SU-DHL-6 (cell line): Measurements from ENCODE around the gene NOX3.

Experiments
- H2AFZ ChIP-seq: fragments of 200-600 bp; sonication (generic); 2 replicates; pipeline ENCODE4 v1.6.1; 2014; ENCODE audit warnings: low read depth, mild to moderate bottlenecking, moderate library complexity, mixed read lengths, antibody characterized with exemption, low read length; ENCODE audit not compliant: severe bottlenecking
- H3F3A ChIP-seq: fragments of 200-600 bp; shearing (Covaris generic); 2 replicates; pipeline ENCODE4 v1.6.0; 2016; ENCODE audit warnings: antibody characterized with exemption, mild to moderate bottlenecking; ENCODE audit not compliant: insufficient read depth
- H3K27ac ChIP-seq: fragments of 200-600 bp; sonication (generic); 2 replicates; pipeline ENCODE4 v1.5.1; 2016; ENCODE audit warnings: low read depth, mild to moderate bottlenecking, low read length, moderate library complexity, mixed read lengths
- H3K27me3 ChIP-seq: fragments of 200-600 bp; sonication (generic), shearing (Covaris generic); 2 replicates; pipeline ENCODE4 v1.6.0; 2014; ENCODE audit warnings: mild to moderate bottlenecking, low read length
- H3K36me3 ChIP-seq: fragments of 200-600 bp; sonication (generic); 2 replicates; pipeline ENCODE4 v1.6.1; 2014; ENCODE audit warnings: mild to moderate bottlenecking, low read length, mixed read lengths
- H3K4me2 ChIP-seq: fragments of 300-600, 200-600 bp; shearing (Covaris generic), sonication (generic); 2 replicates; pipeline ENCODE4 v1.6.0; 2014; ENCODE audit warnings: low read length, low read depth, mild to moderate bottlenecking; ENCODE audit not compliant: poor library complexity, severe bottlenecking
- H3K4me3 ChIP-seq: fragments of 200-600 bp; sonication (generic); 2 replicates; pipeline ENCODE4 v1.5.1; 2014; ENCODE audit warnings: antibody characterized with exemption, low read length, mild to moderate bottlenecking, mixed read lengths; ENCODE audit not compliant: insufficient read depth, poor library complexity, severe bottlenecking
- H3K79me2 ChIP-seq: fragments of 200-600 bp; sonication (generic); 2 replicates; pipeline ENCODE4 v1.6.1; 2014; ENCODE audit warnings: mild to moderate bottlenecking, low read length, moderate library complexity; ENCODE audit not compliant: insufficient read depth
- H3K9ac ChIP-seq: fragments of 200-600 bp; sonication (generic); 2 replicates; pipeline ENCODE4 v1.7.0; 2014; ENCODE audit warnings: mild to moderate bottlenecking, low read length
- H3K9me2 ChIP-seq: fragments of 200-600 bp; sonication (generic); replicated peaks from 2 replicates; pipeline ENCODE4 v1.6.1; 2014; ENCODE audit warnings: low read length; ENCODE audit not compliant: insufficient read depth
- H3K9me3 ChIP-seq: fragments of 200-600 bp; sonication (generic); 2 replicates; pipeline ENCODE4 v1.6.1; 2014; ENCODE audit warnings: low read length, mixed read lengths; ENCODE audit not compliant: insufficient read depth
- H4K20me1 ChIP-seq: fragments of 200-600 bp; sonication (generic); 2 replicates; pipeline ENCODE4 v1.6.1; 2014; ENCODE audit warnings: low read depth, mild to moderate bottlenecking, antibody characterized with exemption, low read length, moderate library complexity, mixed read lengths
- EZH2phosphoT487 ChIP-seq: fragments of 200-600 bp; sonication (generic), shearing (Covaris generic); conservative IDR thresholded peaks from 2 replicates; pipeline ENCODE4 v1.6.1; 2018; ENCODE audit warnings: mild to moderate bottlenecking, antibody characterized with exemption, low read length, moderate library complexity, mixed read lengths
- TF ChIP-seq, protein P1 (sequence below): fragments of 200-600 bp; sonication (generic); IDR thresholded peaks from one replicate; pipeline ENCODE4 v1.5.1; 2017; ENCODE audit warnings: antibody characterized with exemption, mild to moderate bottlenecking, low read length, moderate library complexity; ENCODE audit not compliant: insufficient read depth, poor library complexity, severe bottlenecking

The NOX3 gene

DNA sequence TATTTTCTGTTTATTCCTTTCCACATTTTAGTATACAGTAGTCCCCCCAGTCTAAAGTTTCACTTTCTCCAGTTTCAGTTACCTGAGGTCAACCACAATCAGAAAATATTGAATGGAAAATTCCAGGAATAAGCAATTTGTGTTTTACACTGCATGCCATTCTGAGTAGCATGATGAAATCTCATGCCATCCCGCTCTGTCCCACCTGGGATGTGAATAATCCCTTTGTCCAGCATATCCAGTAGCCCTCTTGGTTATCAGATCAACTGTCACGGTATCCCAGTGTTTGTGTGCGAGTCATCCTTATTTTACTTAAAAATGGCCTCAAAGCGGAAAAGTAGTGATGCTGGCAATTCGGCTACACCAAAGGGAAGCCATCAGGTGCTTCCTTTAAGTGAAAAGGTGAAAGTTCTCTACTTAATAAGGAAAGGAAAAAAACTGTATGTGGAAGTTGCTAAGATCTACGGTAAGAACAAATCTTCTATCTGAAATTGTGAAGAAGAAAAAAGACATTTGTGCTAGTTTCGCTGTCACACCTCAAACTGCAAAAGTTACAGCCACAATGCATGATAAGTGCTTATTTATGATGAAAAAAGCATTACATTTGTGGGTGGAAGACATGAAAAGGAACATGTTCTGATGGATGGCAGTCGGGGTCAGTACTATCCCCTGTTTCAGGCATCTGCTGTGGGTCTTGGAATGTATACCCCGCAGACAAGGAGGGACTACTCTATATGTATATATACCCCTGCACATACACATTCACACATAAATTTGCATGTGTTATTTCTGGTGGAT lies 11.3 kb downstream of the NOX3 start:
- Histone ChIP-seq H3K9me2 (no peaks in the 10 kb centered on the region), H3K4me3 (no peak overlapping the region), H3K27me3 (no peaks in the 10 kb centered on the region), H2AFZ (no peak overlapping the region), H3K9me3 (no peaks in the 10 kb centered on the region), H3K4me2 (no peak overlapping the region), H3K9ac (no peak overlapping the region), H3K36me3 (no peaks in the 10 kb centered on the region), H3F3A (no peaks in the 10 kb centered on the region), H3K27ac (no peak overlapping the region), H3K79me2 (no peaks in the 10 kb centered on the region), H4K20me1 (no peaks in the 10 kb centered on the region)
- no peak for TF ChIP-seq EZH2phosphoT487
- TF ChIP-seq, protein P1, sequence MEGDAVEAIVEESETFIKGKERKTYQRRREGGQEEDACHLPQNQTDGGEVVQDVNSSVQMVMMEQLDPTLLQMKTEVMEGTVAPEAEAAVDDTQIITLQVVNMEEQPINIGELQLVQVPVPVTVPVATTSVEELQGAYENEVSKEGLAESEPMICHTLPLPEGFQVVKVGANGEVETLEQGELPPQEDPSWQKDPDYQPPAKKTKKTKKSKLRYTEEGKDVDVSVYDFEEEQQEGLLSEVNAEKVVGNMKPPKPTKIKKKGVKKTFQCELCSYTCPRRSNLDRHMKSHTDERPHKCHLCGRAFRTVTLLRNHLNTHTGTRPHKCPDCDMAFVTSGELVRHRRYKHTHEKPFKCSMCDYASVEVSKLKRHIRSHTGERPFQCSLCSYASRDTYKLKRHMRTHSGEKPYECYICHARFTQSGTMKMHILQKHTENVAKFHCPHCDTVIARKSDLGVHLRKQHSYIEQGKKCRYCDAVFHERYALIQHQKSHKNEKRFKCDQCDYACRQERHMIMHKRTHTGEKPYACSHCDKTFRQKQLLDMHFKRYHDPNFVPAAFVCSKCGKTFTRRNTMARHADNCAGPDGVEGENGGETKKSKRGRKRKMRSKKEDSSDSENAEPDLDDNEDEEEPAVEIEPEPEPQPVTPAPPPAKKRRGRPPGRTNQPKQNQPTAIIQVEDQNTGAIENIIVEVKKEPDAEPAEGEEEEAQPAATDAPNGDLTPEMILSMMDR: no peak

DNA sequence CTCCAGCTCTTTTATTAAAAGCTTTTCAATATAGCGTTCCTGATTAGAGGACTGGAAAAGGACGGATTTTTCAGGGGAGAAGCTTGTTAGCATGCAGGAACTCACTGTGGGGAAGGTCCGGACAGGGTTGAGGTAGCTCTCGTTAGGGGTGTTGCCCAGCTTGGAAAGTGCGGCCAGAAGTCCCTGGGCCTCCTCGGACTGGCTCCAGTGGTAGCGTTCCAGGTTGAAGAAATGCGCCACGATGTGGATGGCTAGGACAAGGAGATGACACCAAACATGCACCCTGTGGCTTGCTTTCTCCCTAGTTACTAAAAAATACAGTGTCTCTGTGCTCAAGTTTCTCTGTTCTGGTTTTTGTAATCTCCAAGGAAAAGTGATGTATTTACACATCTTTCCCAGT lies 12.5 kb downstream of the NOX3 start:
- no peak overlapping the region for H3K27ac ChIP-seq
- no peaks in the 10 kb centered on the region for H3K27me3 ChIP-seq
- H3K9me3 ChIP-seq: no peaks in the 10 kb centered on the region
- no peaks in the 10 kb centered on the region for H3K79me2 ChIP-seq
- H2AFZ ChIP-seq: no peak overlapping the region
- H3K4me2 ChIP-seq: no peak overlapping the region
- no peak overlapping the region for H3K4me3 ChIP-seq
- no peak for TF ChIP-seq EZH2phosphoT487
- TF ChIP-seq, protein P1: no peak
- H3K36me3 ChIP-seq: no peaks in the 10 kb centered on the region
- H3K9ac ChIP-seq: no peak overlapping the region
- H3F3A ChIP-seq: no peaks in the 10 kb centered on the region
- H4K20me1 ChIP-seq: no peaks in the 10 kb centered on the region
- H3K9me2 ChIP-seq: no peaks in the 10 kb centered on the region

DNA sequence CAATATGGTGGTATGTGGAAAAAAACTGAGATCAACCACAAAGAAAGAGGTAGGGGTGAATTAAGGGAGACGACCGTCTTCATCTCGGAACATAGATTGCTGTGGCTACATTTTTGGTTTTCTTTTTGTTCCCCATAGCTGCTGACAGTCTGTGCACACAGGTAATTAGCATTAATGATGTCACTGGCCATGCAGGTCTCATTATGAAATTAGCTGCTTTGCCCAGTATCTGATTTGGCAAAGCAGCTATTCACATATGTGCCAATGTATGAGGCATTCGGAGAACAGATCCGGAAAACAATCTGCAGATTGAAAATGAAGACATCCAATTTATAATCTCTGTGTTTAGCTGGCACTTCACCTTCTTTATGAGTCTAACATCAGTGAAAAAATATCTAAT lies 13.1 kb downstream of the NOX3 start:
- H3K4me2 ChIP-seq: no peak overlapping the region
- no peak overlapping the region for H3K9ac ChIP-seq
- no peaks in the 10 kb centered on the region for H3K9me2 ChIP-seq
- no peaks in the 10 kb centered on the region for H3F3A ChIP-seq
- no peak overlapping the region for H3K27ac ChIP-seq
- H3K27me3 ChIP-seq: no peaks in the 10 kb centered on the region
- no peaks in the 10 kb centered on the region for H3K79me2 ChIP-seq
- H4K20me1 ChIP-seq: no peaks in the 10 kb centered on the region
- TF ChIP-seq, protein P1: no peak
- no peak for TF ChIP-seq EZH2phosphoT487
- no peak overlapping the region for H3K4me3 ChIP-seq
- no peaks in the 10 kb centered on the region for H3K36me3 ChIP-seq
- H3K9me3 ChIP-seq: no peaks in the 10 kb centered on the region
- H2AFZ ChIP-seq: no peak overlapping the region
